SH-SY5Y (cell line): ENCODE measurements around the gene TSPAN18.

Experiments
- GATA2 ChIP-seq: IDR thresholded peaks from 2 replicates; pipeline ENCODE4 v1.6.1; 2011; ENCODE audit warnings: mild to moderate bottlenecking, low read depth, low read length
- GATA3 ChIP-seq: IDR thresholded peaks from 2 replicates; pipeline ENCODE4 v1.6.1; 2011; ENCODE audit warnings: low read depth, mild to moderate bottlenecking, low read length, moderate library complexity

- TF ChIP-seq GATA2: no peak
- no peak for TF ChIP-seq GATA3
These were observed 218.9 kb downstream of the TSPAN18 start for GRCh38 chr11:44945666-44946065.
